Measurements from ENCODE around the gene FUCA2.
A peak's percentile ranks its signal among the peaks of the same experiment; 100 is the strongest.
"Not testable (repeated sequence)": the region's sequence is repeated elsewhere in the genome, so short reads cannot be mapped to it uniquely, and the experiment has no call there.

The FUCA2 gene

DNA sequence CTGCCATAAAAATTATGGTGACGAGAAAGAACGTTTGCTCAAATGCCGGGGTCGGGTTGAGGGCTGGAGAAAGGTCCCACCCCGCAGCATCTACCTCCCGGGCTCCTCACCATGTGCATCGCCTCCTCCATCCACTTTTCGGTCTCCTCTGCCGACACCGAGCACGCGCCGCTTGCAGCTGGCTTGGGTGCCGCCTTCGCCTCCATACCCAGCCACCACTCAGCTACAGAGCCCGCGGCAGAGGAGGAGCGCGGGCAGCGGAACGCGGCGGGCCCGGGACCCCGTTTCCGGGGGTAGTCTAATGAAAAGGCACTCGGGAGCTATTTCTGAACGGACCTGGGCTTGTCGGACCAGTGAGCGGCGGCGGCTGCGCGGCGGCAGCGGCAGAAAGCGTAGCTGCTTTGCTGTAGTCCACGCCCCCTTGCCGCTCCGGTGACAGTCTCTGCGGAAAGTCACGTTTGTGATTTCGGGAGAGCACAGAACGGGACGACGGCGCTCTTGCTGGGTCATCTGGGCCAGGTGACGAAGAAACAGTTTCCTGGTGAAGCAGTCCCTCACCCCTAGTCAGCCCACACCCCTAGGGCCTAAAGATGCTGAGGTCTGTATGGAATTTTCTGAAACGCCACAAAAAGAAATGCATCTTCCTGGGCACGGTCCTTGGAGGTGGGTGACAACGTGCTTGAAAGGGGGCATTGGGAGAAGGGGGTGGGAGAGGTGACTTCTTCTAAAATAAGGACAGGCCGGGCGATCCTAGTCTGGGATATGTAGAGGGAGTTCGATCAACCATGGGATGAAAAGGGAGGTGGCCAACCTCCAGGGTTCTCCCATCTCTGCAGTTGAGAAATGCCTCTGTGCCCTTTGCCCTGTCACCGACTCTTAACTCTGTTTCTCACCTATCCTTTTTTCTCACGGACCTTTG, 60.8 kb downstream of the FUCA2 start, which contains the start of the genes ADAT2 and PEX3:
Gene ADAT2, minus strand, starts transcription at position 243 of the 919 bp plus-strand sequence. Its CDS starts 37 bp downstream, at position 206.
Gene PEX3, plus strand, starts transcription at position 353 of the 919 bp plus-strand sequence. Its CDS starts 238 bp downstream, at position 591.
- Histone ChIP-seq H3K27ac (ENCODE audit: low read depth, low read length) (peak within 1 kb of the TSS; percentile 87), H3K4me3 (ENCODE audit: low read depth in 1 of 2, low read length in 2 of 2) (peak within 1 kb of the TSS; percentile 73 to 99), H3K36me3 (ENCODE audit: insufficient read depth, low read length) (no peaks in the 10 kb centered on the region), H3K4me1 (ENCODE audit: insufficient read depth, low read length) (peaks cover 22% of the 10 kb centered on the region), H3K9ac (ENCODE audit: low read length) (peak within 1 kb of the TSS; percentile 98), H3K27me3 (ENCODE audit: control insufficient read depth in 1 of 2, insufficient read depth in 2 of 2, low read length in 2 of 2) (no peaks in the 10 kb centered on the region), H3K9me3 (ENCODE audit: low read length) (no peaks in the 10 kb centered on the region)

DNA sequence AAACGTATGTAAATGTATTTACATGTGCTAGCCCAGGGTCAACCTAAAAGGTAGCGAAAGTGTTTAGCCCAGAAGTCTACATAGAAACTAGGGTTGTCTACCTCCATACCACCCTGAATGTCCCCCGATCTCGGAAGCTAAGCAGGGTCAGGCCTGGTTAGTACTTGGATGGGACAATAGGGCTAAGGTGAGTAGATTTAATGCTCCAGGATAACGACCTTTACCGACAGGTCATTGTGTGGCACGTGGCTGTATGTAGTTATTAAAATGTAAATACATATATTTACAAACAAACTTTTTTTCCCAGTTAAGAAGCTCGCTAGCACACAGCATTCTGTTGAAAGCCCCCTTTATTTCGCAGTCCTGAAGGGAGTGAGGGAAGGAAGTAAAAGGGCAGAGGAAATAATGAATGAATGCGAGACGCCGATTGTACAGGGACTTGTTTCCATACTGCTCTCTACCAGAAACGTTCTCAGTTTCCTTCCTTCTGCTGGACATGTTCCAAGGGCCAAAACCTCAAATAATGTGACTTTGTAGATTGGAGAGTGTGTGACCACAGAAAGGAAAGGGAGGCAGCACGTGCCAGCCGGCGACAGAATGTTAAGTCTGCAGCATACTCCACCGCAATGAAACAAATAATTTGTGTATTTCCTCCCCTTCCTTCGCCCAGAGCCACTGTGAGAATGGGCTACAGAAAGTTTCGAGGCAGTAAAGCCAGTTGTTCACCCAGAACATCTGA, 61.6 kb downstream of the FUCA2 start:
- H3K27me3 ChIP-seq (ENCODE audit: control insufficient read depth in 1 of 2, insufficient read depth in 2 of 2, low read length in 2 of 2), result no peaks in the 10 kb centered on the region
- H3K9me3 ChIP-seq (ENCODE audit: low read length), result no peaks in the 10 kb centered on the region
- peak overlapping the region; percentile 98 for H3K9ac ChIP-seq (ENCODE audit: low read length)
- H3K4me1 ChIP-seq (ENCODE audit: insufficient read depth, low read length), result peaks cover 22% of the 10 kb centered on the region
- no peaks in the 10 kb centered on the region for H3K36me3 ChIP-seq (ENCODE audit: insufficient read depth, low read length)
- peak overlapping the region; percentile 73 to 99 for H3K4me3 ChIP-seq (ENCODE audit: low read depth in 1 of 2, low read length in 2 of 2)
- peak overlapping the region; percentile 54 for H3K27ac ChIP-seq (ENCODE audit: low read depth, low read length)

DNA sequence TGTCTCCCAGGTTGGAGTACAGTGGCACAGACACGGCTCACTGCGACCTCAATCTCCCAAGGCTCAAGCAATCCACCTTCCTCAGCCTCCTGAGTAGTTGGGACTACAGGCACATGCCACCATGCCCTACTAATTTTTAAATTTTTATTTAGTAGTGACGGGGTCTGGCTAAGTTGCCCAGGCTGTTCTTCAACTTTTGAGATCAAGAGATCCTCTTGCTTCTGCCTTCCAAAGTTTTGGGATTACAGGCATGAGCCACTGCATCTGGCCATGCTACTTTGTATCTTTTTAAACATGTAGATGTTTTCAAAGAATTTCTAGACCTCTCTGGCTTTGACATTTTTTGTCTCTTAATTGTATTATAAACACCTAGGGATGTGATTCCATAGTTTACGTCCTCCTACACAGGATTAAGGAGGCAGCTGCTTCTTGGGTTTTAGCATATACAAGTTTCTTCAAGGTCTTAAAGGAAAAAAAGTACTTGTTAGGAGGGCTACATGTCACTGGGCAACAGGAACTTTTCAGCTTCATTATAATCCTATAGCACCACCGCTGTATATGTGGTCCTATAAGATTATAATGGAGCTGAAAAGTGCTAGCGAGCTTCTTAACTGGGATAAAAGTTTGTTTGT, 62.3 kb downstream of the FUCA2 start:
- H3K27ac ChIP-seq (ENCODE audit: low read depth, low read length), result no peak overlapping the region
- H3K27me3 ChIP-seq (ENCODE audit: control insufficient read depth in 1 of 2, insufficient read depth in 2 of 2, low read length in 2 of 2), result no peaks in the 10 kb centered on the region
- H3K9ac ChIP-seq (ENCODE audit: low read length), result peak overlapping the region; percentile 98

DNA sequence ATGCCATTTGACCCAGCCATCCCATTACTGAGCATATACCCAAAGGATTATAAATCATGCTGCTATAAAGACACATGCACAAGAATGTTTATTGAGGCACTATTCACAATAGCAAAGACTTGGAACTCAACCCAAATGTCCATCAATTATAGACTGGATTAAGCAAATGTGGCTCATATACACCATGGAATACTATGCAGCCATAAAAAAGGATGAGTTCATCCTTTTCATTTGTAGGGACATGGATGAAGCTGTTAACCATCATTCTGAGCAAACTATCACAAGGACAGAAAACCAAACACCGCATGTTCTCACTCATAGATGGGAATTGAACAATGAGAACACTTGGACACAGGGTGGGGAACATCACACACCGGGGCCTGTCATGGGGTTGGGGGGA, 63.7 kb downstream of the FUCA2 start:
- H3K27ac ChIP-seq (ENCODE audit: low read depth, low read length); H3K9me3 ChIP-seq (ENCODE audit: low read length); H3K9ac ChIP-seq (ENCODE audit: low read length); H3K27me3 ChIP-seq (ENCODE audit: control insufficient read depth in 1 of 2, insufficient read depth in 2 of 2, low read length in 2 of 2); H3K4me3 ChIP-seq (ENCODE audit: low read depth in 1 of 2, low read length in 2 of 2); H3K36me3 ChIP-seq (ENCODE audit: insufficient read depth, low read length): not testable (repeated sequence)
- H3K4me1 ChIP-seq (ENCODE audit: insufficient read depth, low read length), result peaks cover 22% of the 10 kb centered on the region

More for the DNA sequence above, 62.3 kb downstream of the FUCA2 start:
- Histone ChIP-seq H3K4me3 (ENCODE audit: low read depth in 1 of 2, low read length in 2 of 2) (peak overlapping the region; percentile 73 to 99), H3K9me3 (ENCODE audit: low read length) (no peaks in the 10 kb centered on the region), H3K36me3 (ENCODE audit: insufficient read depth, low read length) (no peaks in the 10 kb centered on the region), H3K4me1 (ENCODE audit: insufficient read depth, low read length) (peaks cover 22% of the 10 kb centered on the region)
